GM10266 (cell line): Measurements from ENCODE around the gene TNFRSF17.

ENCODE experiments used
- DNase-seq: peaks from one replicate; pipeline ENCODE4 v3.0.0; 2012; ENCODE audit errors: extremely low spot score
- TF ChIP-seq, protein P1 (sequence below): IDR thresholded peaks from 2 replicates; pipeline ENCODE4 v1.5.1; 2012; ENCODE audit warnings: mild to moderate bottlenecking, low read depth; ENCODE audit not compliant: control insufficient read depth, insufficient read depth; ENCODE audit errors: missing control alignments

TNFRSF17 gene

GRCh38 chr16:11996433-11997330 is 31.7 kb downstream of the TNFRSF17 start:
- TF ChIP-seq, protein P1, sequence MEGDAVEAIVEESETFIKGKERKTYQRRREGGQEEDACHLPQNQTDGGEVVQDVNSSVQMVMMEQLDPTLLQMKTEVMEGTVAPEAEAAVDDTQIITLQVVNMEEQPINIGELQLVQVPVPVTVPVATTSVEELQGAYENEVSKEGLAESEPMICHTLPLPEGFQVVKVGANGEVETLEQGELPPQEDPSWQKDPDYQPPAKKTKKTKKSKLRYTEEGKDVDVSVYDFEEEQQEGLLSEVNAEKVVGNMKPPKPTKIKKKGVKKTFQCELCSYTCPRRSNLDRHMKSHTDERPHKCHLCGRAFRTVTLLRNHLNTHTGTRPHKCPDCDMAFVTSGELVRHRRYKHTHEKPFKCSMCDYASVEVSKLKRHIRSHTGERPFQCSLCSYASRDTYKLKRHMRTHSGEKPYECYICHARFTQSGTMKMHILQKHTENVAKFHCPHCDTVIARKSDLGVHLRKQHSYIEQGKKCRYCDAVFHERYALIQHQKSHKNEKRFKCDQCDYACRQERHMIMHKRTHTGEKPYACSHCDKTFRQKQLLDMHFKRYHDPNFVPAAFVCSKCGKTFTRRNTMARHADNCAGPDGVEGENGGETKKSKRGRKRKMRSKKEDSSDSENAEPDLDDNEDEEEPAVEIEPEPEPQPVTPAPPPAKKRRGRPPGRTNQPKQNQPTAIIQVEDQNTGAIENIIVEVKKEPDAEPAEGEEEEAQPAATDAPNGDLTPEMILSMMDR: no peak

GRCh38 chr16:12000032-12000431 is 35.0 kb downstream of the TNFRSF17 start:
- no peak for DNase-seq
- TF ChIP-seq, protein P1: no peak

More at GRCh38 chr16:11996433-11997330, 31.7 kb downstream of the TNFRSF17 start:
- no peak for DNase-seq

DNA sequence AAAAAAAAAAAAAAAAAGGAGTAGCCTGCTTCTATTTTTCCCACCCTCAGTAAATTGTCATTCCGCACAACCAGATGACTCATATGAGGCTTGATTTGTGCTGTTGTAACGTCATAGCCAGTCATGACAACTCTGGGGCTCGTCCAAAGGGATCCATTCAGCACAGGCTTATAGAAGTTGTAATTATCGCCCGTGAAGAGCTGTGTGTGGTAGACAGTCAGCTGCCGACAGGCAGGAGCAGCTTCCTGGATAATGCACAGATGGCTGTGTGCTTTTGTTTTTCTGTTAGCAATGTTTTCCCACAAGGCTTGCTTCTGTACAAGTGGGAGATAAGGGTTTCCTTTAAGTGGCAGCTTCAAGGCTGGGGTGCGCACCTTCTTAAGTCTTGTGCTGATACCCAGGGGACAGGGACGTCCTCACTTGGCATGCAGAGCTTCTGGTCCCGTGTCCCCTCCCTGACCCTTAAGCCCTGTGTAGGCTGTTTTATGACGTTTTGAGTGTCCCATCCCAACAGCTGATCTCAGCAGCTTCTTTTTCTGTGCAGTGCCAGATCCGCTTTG is 37.5 kb downstream of the TNFRSF17 start:
- DNase-seq: no peak
- TF ChIP-seq, protein P1: no peak

DNA sequence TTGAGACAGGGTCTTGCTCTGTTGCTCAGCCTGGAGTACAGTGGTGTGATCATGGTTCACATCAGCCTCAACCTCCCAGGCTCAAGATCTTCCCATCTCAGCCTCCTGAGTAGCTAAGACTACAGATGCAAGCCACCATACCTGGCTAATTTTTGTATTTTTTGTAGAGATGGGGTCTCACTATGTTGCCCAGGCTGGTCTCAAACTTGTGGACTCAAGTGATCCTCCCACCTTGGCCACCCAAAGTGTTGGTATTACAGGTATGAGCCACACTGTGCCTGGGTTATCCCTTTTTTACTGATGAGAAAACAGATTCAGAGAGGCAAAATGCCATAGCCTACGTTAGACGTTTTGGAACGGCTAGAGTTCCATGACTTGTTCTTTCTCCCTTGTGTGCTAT is 41.6 kb downstream of the TNFRSF17 start:
- TF ChIP-seq, protein P1: no peak
- DNase-seq: no peak

DNA sequence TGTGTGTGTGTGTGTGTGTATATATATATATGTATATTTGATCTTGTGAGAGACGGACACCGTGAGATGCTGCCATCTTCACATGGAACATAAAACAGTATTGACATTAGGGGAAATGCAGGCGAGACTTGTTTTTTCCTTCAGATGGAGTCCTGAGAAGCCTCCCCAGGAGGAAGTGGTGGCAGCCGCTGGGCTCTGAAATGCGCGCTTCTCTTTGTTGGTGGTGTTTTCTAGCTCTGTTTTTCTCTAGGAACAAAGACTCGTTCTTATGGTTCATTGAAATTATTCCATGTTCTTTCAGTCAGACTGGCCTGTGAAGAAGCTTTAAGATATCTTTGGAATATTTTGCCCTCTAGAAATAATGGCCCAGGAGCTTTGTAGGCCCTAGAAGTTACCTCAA is 44.5 kb downstream of the TNFRSF17 start:
- TF ChIP-seq, protein P1: no peak
- DNase-seq: no peak

DNA sequence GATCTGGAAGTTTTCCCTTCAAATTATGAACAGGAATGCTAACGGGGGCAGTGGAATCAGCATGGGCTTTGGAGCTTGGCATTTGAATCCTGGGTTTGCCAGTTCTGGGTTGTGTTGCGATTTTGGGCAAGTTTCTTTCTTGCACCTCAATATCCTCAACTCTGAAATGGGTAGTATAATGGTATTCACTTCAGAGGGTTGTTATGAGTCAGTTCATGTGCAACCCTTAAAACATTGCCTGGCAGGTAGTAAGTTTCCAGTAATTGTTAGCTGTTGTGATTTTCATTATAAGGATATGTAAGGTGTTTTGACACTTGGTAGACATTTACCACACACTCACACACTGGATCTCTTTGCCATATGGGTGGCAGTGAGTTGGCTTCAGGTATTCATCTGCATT is 44.9 kb downstream of the TNFRSF17 start:
- no peak for DNase-seq
- TF ChIP-seq, protein P1: no peak

GRCh38 chr16:12010388-12011251 is 45.6 kb downstream of the TNFRSF17 start:
- TF ChIP-seq, protein P1: no peak
- DNase-seq: no peak
